CD4-positive, alpha-beta T cell (primary cell): ENCODE results near the gene TMEM33. TPM values are rescaled to one million over a fixed set of nuclear protein-coding genes. Genes with fewer than 3 reads are reported as not detected.
A peak's percentile ranks its signal among the peaks of the same experiment; 100 is the strongest.

Experiments used
- ATAC-seq: fragments of 200-7000 bp; cut with Tn5 transposase; one replicate; pipeline ENCODE4 v1.10.0; 2022; ENCODE audit warnings: mild to moderate bottlenecking; ENCODE audit not compliant: poor library complexity
- CTCF ChIA-PET: fragments of 350-600 bp; sonication (Branson Sonifier 250); formaldehyde crosslinking; loops from one replicate; lab custom pipeline; 2021; ENCODE audit warnings: antibody characterized with exemption, inconsistent platforms; lab: Charles Lee
- POLR2A ChIA-PET: fragments of 350-600 bp; sonication (Branson Sonifier 250); formaldehyde crosslinking; loops from one replicate; lab custom pipeline; 2021; ENCODE audit warnings: antibody characterized with exemption, inconsistent platforms; lab: Charles Lee
- DNase-seq, 14 experiments: peaks; one replicate each; pipeline ENCODE4 v3.0.0-alpha.2; 2013 to 2020; ENCODE audit warnings: mixed read lengths in 2 of 14
- H3K27ac ChIP-seq, 2 donors: one replicate each; pipeline versions ENCODE4 v1.5.1 to v1.7.0; 2013; ENCODE audit warnings: low read length in 2 of 2, low read depth in 1 of 2, mild to moderate bottlenecking in 1 of 2
- H3K27me3 ChIP-seq, 2 experiments: 1 replicate in 1 of 2; 2 replicates in 1 of 2; pipeline versions ENCODE4 v1.6.1 to v1.7.0; 2013; ENCODE audit warnings: low read length in 2 of 2, control low read depth in 1 of 2, mild to moderate bottlenecking in 1 of 2, moderate library complexity in 1 of 2; ENCODE audit not compliant: insufficient read depth in 2 of 2, control insufficient read depth in 1 of 2
- H3K36me3 ChIP-seq: one replicate; pipeline ENCODE4 v1.6.1; 2013; ENCODE audit warnings: low read length, control low read depth; ENCODE audit not compliant: insufficient read depth
- H3K4me1 ChIP-seq: one replicate; pipeline ENCODE4 v1.6.1; 2013; ENCODE audit warnings: low read length, control low read depth; ENCODE audit not compliant: insufficient read depth
- H3K4me3 ChIP-seq: one replicate; pipeline ENCODE4 v1.5.1; 2013; ENCODE audit warnings: mild to moderate bottlenecking, low read length, moderate library complexity
- H3K9me3 ChIP-seq, 2 experiments: 1 replicate in 1 of 2; 2 replicates in 1 of 2; pipeline versions ENCODE4 v1.6.1 to v1.7.0; 2013; ENCODE audit warnings: low read length in 2 of 2, mild to moderate bottlenecking in 2 of 2, control low read depth in 1 of 2, moderate library complexity in 1 of 2; ENCODE audit not compliant: control insufficient read depth in 1 of 2, insufficient read depth in 1 of 2
- H3K27ac Mint-ChIP-seq: one replicate; pipeline ENCODE4 v1.8.0; 2020; ENCODE audit warnings: mixed read lengths
- H3K27me3 Mint-ChIP-seq: one replicate; pipeline ENCODE4 v1.8.0; 2021; ENCODE audit warnings: mixed read lengths
- H3K36me3 Mint-ChIP-seq: one replicate; pipeline ENCODE4 v1.8.0; 2021; ENCODE audit warnings: low read depth, mixed read lengths
- H3K4me1 Mint-ChIP-seq: one replicate; pipeline ENCODE4 v1.8.0; 2021; ENCODE audit warnings: low read depth, mixed read lengths
- H3K4me3 Mint-ChIP-seq: one replicate; pipeline ENCODE4 v1.8.0; 2020; ENCODE audit warnings: mild to moderate bottlenecking, mixed read lengths
- H3K9me3 Mint-ChIP-seq: one replicate; pipeline ENCODE4 v1.8.0; 2020; ENCODE audit warnings: mixed read lengths
- CTCF ChIP-seq: fragments of 200-600 bp; IDR thresholded peaks from one replicate; pipeline ENCODE4 v1.8.0; 2022; ENCODE audit warnings: antibody characterized with exemption, mild to moderate bottlenecking
- intact Hi-C, 2 experiments: fragments of 100-400 bp; cut with DNase I in 1 of 2; cut with micrococcal nuclease in 1 of 2; formaldehyde crosslinking; loops; one replicate each; pipeline versions ENCODE4 v1.15.1 to v1.9.0; 2023 to 2025; cut with DNase I, micrococcal nuclease
- polyA plus RNA-seq, 2 donors: library from polyadenylated mRNA; unstranded; fragments of 120-200 nt; gene quantifications; one replicate each; pipeline ENCODE4 v1.2.1, GENCODE V29; 2013
- total RNA-seq, 174 experiments: library from RNA in 2 of 174; stranded (reverse) in 2 of 174; gene quantifications; one replicate each; pipeline ENCODE4 v1.2.3 and lab custom pipeline; 2021 to 2026

TMEM33 gene, protein sequence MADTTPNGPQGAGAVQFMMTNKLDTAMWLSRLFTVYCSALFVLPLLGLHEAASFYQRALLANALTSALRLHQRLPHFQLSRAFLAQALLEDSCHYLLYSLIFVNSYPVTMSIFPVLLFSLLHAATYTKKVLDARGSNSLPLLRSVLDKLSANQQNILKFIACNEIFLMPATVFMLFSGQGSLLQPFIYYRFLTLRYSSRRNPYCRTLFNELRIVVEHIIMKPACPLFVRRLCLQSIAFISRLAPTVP
- total RNA-seq, result 10 to 100 TPM; 18.0 to 19.7 TPM
- polyA plus RNA-seq (2013, experiment 1 of 2), result 19.7 TPM
- 24.4 TPM for polyA plus RNA-seq (2013, experiment 2 of 2)
- 50.3 to 249 (median 113) reads per million in 172 experiments for total RNA-seq (lab: John Stamatoyannopoulos, UW)

GRCh38 chr4:41934901-41935651 is at the start of gene TMEM33:
Gene TMEM33, plus strand, starts transcription at chr4:41935429. Its CDS starts 56 bp downstream, at chr4:41935485.
- ATAC-seq, result peak; percentile 85

DNA sequence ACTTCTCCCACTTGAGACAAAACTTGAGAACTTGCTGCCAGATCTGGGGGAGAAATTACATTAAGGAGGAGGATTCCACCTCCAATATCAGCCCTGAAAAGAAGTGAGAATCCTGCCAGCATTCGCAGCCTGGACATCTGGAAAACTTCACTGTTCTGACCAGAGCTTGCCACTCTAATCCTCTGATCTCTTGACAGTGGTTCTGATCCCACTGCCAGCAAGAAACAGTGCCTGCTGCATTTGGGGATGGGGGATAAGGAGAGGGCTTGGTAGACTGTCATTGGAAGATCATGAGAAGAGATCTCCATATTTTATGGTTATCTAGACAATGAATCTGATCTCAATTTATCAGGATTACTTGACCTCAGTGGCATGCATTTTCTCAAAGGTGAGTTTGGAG is 49.8 kb upstream of the TMEM33 start:
- peaks cover 26% of the 10 kb centered on the region for H3K4me1 ChIP-seq
- no peak for TF ChIP-seq CTCF
- POLR2A ChIA-PET, result no interaction called here
- Mint-ChIP-seq H3K36me3 (no peaks in the 10 kb centered on the region), H3K9me3 (no peaks in the 10 kb centered on the region), H3K4me3 (no peak overlapping the region), H3K27me3 (peaks cover 77% of the 10 kb centered on the region), H3K4me1 (peaks cover 20% of the 10 kb centered on the region), H3K27ac (no peak overlapping the region)
- H3K27ac ChIP-seq, result no peak overlapping the region
- ATAC-seq, result no peak
- peaks cover 0 to 13% of the 10 kb centered on the region in 2 experiments for H3K9me3 ChIP-seq
- no peak overlapping the region for H3K4me3 ChIP-seq
- CTCF ChIA-PET, result no interaction called here
- peaks cover 26 to 50% of the 10 kb centered on the region in 2 experiments for H3K27me3 ChIP-seq
- DNase-seq, result no peak
- intact Hi-C loops, result loop anchor here (5.0 kb wide), 1 partner anchor 193 kb away; no protein-coding TSS in a partner anchor
- no peaks in the 10 kb centered on the region for H3K36me3 ChIP-seq

More at GRCh38 chr4:41934901-41935651, at the start of gene TMEM33:
- peak within 1 kb of the TSS; percentile 86 for H3K27ac Mint-ChIP-seq
- peak within 1 kb of the TSS; percentile 94 for H3K4me3 Mint-ChIP-seq
- DNase-seq, result peak; percentile 59 to 92 (median 70)
- peaks cover 39% of the 10 kb centered on the region for H3K36me3 Mint-ChIP-seq
- peak within 1 kb of the TSS; percentile 85 for H3K4me3 ChIP-seq
- intact Hi-C loops, result loop anchor here (1.0 to 10.0 kb wide), 3 partner anchors 55 to 720 kb away; partner anchors contain the start of genes SLC30A9 (in 2 of the 2) and ATP8A1 (in 1 of the 2)
- no peaks in the 10 kb centered on the region for H3K9me3 Mint-ChIP-seq
- H3K4me1 Mint-ChIP-seq, result peaks cover 56% of the 10 kb centered on the region
- H3K4me1 ChIP-seq, result peaks cover 25% of the 10 kb centered on the region
- peak; percentile 16 for TF ChIP-seq CTCF
- no peaks in the 10 kb centered on the region for H3K27me3 Mint-ChIP-seq
- ChIA-PET CTCF (no interaction called here), POLR2A (interaction anchor here (1.6 to 2.0 kb wide), 2 partner anchors 12 to 55 kb away, joined by 3 to 8 read pairs; partner anchors contain the start of gene SLC30A9)
- H3K9me3 ChIP-seq, result peaks cover 0 to 2% of the 10 kb centered on the region in 2 experiments
- H3K27ac ChIP-seq, result peak within 1 kb of the TSS; percentile 51 to 76
- H3K36me3 ChIP-seq, result peaks cover 22% of the 10 kb centered on the region
- H3K27me3 ChIP-seq, result no peaks in the 10 kb centered on the region

- Histone ChIP-seq H3K27ac (no peak overlapping the region), H3K36me3 (no peaks in the 10 kb centered on the region), H3K4me1 (peaks cover 9% of the 10 kb centered on the region), H3K27me3 (peaks cover 10 to 32% of the 10 kb centered on the region in 2 experiments), H3K4me3 (no peak overlapping the region), H3K9me3 (peaks cover 0 to under 1% of the 10 kb centered on the region in 2 experiments)
- H3K4me1 Mint-ChIP-seq, result peaks cover 7% of the 10 kb centered on the region
- H3K36me3 Mint-ChIP-seq, result no peaks in the 10 kb centered on the region
- H3K27me3 Mint-ChIP-seq, result peaks cover 75% of the 10 kb centered on the region
- ChIA-PET CTCF (interaction anchor here (1.4 to 1.7 kb wide), 3 partner anchors 8 to 607 kb away, joined by 4 to 6 read pairs (median 5); no protein-coding TSS in a partner anchor), POLR2A (no interaction called here)
- no peaks in the 10 kb centered on the region for H3K9me3 Mint-ChIP-seq
- TF ChIP-seq CTCF, result no peak
- H3K27ac Mint-ChIP-seq, result no peak overlapping the region
- ATAC-seq, result no peak
- no peak overlapping the region for H3K4me3 Mint-ChIP-seq
- DNase-seq, result no peak
- intact Hi-C loops, result loop anchor here (5.0 kb wide), 1 partner anchor 195 kb away; no protein-coding TSS in a partner anchor
Measured at GRCh38 chr4:41887277-41887676, 48.0 kb upstream of the TMEM33 start.
